Testis (tissue), 2 donors: ENCODE results near the gene NECTIN1.

Source experiments
- CTCF ChIP-seq, 3 experiments: fragments of 450-650 bp in 2 of 3; fragments of 200-600 bp in 1 of 3; sonication (generic) in 1 of 3; IDR thresholded peaks; one replicate each; pipeline ENCODE4 v1.5.1; 2016 to 2019; ENCODE audit warnings: antibody characterized with exemption in 3 of 3, mild to moderate bottlenecking in 2 of 3, moderate library complexity in 1 of 3
- POLR2A ChIP-seq: fragments of 450-650 bp; IDR thresholded peaks from one replicate; pipeline ENCODE4 v1.6.1; 2017; ENCODE audit warnings: antibody characterized with exemption, mild to moderate bottlenecking, moderate library complexity

- no peak for TF ChIP-seq CTCF (IDR thresholded peaks at IDR 0.05)
- TF ChIP-seq POLR2A, result no peak
Observed at GRCh38 chr11:119629085-119629484, 99.9 kb downstream of the NECTIN1 start.
